Activated CD8-positive, alpha-beta memory T cell treated with anti-CD3 and anti-CD28 coated beads for 36 hours (primary cell): Measurements from ENCODE around the gene FAM9A. TPM values are rescaled to one million over a fixed set of nuclear protein-coding genes. Genes with fewer than 3 reads are reported as not detected.
"Not testable (repeated sequence)": the region's sequence is repeated elsewhere in the genome, so short reads cannot be mapped to it uniquely, and the experiment has no call there.

Experiments used
- CTCF ChIA-PET: fragments of 350-600 bp; sonication (Branson Sonifier 250); formaldehyde crosslinking; loops from one replicate; lab custom pipeline; 2021; ENCODE audit warnings: antibody characterized with exemption; lab: Charles Lee
- POLR2A ChIA-PET: fragments of 350-600 bp; sonication (Branson Sonifier 250); formaldehyde crosslinking; loops from one replicate; lab custom pipeline; 2021; ENCODE audit warnings: antibody characterized with exemption; lab: Charles Lee
- total RNA-seq, 2 experiments: library from RNA; stranded (reverse); gene quantifications; one replicate each; pipeline ENCODE4 v1.2.3, GENCODE V29; 2021

Gene FAM9A
- total RNA-seq, 2 experiments from 2014 or later: not detected

DNA sequence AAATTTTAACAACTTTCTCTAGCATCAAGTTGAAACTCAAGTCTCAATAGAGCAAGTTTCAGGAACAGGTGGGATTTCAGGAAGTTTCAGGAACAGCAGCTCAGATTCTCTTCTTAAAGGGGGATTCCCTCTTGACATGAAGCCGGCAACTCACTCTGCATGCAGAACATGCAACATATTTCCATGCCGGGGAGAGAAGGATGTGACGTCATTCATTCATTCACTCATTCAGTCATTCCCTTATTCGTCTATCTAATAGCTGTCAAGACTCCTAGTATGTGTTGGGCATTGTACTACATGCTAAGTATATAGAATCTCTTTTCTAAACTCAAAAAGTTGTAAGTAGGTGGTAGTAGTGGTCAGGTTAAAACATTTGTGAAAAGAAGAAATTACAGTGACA, 4.8 kb upstream of the FAM9A start:
- POLR2A ChIA-PET: no interaction called here
- CTCF ChIA-PET: no interaction called here

GRCh38 chrX:8805046-8805445, 3.9 kb upstream of the FAM9A start:
- CTCF ChIA-PET: no interaction called here
- POLR2A ChIA-PET: no interaction called here

DNA sequence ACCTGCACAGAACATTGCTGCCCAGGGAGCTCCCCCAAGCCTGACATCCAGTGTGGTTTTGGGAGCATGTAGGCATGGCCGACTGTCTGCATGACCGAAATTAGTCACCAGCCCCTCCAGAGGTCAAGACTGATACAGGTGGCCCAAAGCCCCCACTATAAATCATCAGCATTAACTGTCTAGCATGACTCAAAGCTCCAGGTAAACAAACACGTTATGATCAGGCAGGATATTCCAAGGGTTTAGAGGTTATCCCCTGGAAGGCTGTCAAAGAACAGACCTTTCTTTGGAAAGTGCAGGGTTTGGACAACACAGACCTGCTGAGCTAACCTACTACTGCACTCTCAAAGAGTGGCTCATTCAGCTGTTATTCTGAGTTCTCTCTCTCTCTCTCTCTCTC, 2.1 kb upstream of the FAM9A start:
- ChIA-PET POLR2A (no interaction called here), CTCF (no interaction called here)

DNA sequence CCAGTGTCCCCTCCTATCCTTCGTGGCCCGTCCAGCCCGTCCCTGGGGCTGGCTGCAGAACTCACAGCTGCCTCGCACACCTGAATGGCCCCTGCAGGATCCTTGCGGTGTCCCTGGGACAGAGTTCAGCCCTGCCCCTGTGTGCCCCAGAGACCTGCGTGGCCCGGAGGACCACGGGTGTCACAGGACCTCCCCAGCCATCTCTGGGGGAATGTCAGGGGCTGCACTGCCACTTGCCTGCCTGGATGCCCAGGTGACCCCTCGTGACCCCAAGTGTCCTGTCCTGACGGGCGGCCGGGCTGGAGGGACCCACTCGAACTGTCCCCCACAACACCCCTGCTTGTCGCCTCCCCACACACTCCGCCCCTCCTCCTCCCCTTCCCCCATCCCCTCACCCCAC, 832 bp downstream of the FAM9A start:
- POLR2A ChIA-PET, CTCF ChIA-PET: not testable (repeated sequence)

DNA sequence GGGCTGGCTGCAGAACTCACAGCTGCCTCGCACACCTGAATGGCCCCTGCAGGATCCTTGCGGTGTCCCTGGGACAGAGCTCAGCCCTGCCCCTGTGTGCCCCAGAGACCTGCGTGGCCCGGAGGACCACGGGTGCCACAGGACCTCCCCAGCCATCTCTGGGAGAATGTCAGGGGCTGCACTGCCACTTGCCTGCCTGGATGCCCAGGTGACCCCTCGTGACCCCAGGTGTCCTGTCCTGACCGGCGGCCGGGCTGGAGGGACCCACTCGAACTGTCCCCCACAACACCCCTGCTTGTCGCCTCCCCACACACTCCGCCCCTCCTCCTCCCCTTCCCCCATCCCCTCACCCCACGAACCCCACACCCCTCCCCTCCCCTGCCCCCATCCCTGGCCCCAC, 1.9 kb downstream of the FAM9A start:
- POLR2A ChIA-PET, CTCF ChIA-PET: not testable (repeated sequence)

DNA sequence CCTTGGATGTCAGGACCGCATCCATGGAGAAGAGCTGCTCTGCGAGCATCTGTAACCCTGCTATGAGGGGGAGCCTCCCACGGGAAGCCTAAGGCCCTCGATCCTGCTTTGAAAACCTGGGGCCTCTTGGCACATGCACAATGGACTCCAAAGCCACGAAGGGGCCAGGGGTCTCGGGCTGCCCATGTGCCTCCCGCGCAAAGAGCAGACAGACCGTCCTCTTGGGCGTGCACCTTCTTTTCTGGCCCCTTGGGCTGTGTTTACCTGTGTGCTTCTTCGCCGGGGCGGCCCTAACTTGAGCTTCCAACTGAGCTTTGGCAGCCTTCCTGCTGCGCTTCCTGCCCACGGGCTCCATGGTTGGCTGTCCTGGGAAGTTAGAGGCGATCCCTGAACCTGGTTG, 2.5 kb downstream of the FAM9A start:
- POLR2A ChIA-PET, CTCF ChIA-PET: not testable (repeated sequence)

- CTCF ChIA-PET, POLR2A ChIA-PET: not testable (repeated sequence)
Observed at GRCh38 chrX:8787119-8787518, 14.1 kb downstream of the FAM9A start.

- CTCF ChIA-PET: no interaction called here
- POLR2A ChIA-PET: no interaction called here
Observed at GRCh38 chrX:8784162-8784561, 17.0 kb downstream of the FAM9A start.

DNA sequence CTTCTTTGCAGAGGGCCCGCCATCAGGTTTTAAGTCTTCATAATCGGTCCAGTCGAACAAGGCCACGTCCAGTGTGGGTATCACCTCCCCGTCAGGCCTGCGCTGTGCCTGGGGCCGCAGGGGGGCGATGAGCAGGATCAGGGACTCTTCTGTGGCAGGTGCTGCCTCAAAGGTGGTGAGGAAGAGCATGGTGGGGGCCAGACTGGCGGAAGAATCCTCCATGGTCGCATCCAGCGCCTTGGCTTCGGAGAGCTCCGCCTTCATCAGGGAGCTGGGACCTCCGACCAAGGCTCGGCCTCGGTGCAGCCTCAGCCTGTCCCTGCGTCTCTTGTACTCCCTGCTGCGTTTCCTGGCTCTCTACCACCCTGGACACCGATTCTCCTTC, 17.5 kb downstream of the FAM9A start:
- POLR2A ChIA-PET: no interaction called here
- CTCF ChIA-PET: no interaction called here

DNA sequence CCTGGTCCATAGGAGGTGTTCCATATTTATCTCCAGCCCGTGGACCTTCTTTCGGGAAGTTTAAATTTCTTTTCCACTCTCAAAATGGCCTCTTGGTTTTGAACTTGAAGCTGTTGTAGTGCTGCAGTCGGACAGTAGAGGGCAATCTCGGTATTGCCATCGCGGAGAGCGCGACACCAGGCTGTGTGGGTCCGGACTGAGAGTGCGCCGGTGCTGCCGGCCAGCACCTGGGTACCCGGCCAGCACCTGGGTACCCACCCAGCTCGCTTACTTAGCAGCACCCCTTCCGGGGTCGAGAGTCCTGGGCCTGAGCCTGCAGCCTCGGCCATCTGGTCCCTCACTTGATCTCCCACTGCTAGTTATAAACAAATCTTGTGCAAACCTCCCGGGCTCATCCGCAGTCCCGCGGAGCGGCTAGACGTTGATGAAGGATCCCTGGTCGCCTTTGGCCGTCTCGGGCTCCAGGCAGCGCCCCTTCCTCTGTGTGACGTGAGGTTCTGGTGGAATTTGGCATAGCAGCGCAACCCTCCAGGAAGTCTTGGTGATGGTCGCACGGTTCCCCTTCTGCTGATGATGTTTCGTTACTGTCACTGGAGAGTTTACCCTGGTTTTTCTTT, 18.0 kb downstream of the FAM9A start:
- POLR2A ChIA-PET: no interaction called here
- CTCF ChIA-PET: no interaction called here

- ChIA-PET CTCF (no interaction called here), POLR2A (no interaction called here)
Observed at GRCh38 chrX:8782595-8782994, 18.6 kb downstream of the FAM9A start.

GRCh38 chrX:8781921-8782320, 19.3 kb downstream of the FAM9A start:
- CTCF ChIA-PET, POLR2A ChIA-PET: not testable (repeated sequence)

DNA sequence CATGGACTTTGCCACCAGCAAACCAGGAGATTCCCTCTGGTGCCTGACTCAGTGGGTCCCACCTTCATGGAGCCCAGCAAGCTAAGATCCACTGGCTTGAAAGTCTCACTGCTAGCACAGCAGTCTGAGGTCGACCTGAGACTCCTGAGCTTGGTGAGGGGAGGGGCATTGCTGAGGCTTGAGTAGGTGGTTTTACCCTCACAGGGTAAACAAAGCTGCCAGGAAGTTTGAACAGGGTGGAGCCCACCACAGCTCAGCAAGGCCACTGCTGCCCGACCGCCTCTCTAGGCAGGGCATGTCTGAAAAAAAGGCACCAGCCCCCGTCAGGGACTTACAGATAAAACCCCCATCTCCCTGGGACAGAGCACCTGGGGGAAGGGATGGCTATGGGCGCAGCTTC, 28.1 kb downstream of the FAM9A start:
- CTCF ChIA-PET: no interaction called here
- POLR2A ChIA-PET: interaction anchor here (0.7 kb wide), 1 partner anchor 37 kb away, joined by 3 read pairs; no protein-coding TSS in a partner anchor

GRCh38 chrX:8760021-8760420, 41.2 kb downstream of the FAM9A start:
- CTCF ChIA-PET: no interaction called here
- POLR2A ChIA-PET: no interaction called here

DNA sequence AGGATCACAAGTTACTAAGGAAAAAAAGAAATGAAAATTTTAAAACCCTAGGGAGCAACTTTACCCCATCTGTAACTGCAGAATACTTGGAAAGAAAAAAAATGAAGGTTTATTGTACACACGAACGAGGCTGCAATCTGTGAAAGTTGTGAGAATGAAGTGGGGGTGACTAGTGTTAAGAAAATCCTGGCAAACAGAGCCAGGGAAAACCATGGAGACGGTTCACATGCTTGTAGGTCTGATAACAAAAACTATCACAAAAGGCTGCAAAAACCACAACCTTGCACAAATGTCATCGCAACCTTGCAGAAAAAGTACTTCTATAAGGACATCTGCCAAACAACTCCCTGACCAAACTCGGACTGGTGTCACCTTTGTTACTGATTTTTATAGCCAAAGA, 42.5 kb downstream of the FAM9A start:
- CTCF ChIA-PET, POLR2A ChIA-PET: not testable (repeated sequence)

DNA sequence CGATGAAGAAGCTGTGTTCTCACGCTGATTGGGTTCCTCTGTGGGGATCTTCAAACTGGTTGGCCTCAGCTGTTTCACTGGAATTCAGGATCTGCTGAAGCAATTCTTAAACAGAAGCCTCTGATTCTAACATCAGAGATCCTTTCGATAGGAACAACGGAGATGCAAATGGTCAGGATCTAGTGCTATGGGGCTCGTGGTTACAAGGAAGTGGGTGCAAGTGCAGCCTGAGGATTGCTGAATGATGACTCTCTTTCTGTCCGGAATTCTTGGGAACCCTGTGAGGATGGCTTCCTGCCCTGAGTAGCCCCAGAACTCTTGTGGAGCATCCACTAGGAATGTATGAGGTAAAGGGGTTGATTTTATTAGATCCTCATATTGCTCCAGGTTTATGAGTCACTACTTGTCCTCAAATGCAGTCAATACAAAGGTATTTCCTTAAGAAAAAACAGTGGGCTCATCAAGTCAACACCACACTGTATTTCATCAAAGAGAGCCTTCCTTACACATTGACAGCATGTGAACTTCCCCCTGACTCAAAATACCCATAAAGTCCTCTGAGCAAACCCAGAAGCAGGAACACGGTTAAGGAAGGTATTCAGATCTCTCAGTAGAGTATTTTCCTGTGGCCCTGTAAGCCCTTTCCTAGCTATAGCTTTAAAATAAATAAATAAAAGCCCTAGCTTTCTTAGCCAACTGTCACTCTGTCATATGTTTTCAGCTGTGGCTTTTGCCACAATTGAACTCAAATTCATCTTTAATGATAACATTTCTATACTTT, 43.4 kb downstream of the FAM9A start:
- POLR2A ChIA-PET, CTCF ChIA-PET: not testable (repeated sequence)

- ChIA-PET CTCF (no interaction called here), POLR2A (no interaction called here)
Observed at GRCh38 chrX:8755813-8756212, 45.4 kb downstream of the FAM9A start.

DNA sequence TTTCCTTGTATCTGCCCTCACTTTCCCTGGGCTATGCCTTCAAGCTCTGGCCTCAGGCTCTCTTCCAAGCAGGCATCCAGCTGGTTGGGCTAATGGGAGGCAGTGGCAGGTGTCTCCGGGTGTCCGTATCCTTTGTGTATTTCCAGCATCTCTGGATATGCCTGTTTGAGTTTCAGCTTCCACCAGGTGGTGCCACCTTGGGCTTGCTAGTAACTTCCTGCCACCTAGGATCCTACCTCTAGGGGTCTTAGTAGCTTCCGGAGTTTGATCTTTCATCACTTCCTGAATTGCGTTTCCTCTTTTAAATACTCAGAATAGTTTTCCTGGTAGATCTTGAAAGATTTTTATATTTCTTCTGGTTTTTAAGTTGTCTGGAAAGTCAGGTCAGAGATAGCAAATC, 46.1 kb downstream of the FAM9A start:
- CTCF ChIA-PET: no interaction called here
- POLR2A ChIA-PET: no interaction called here

GRCh38 chrX:8749697-8750096, 51.5 kb downstream of the FAM9A start:
- POLR2A ChIA-PET: no interaction called here
- CTCF ChIA-PET: no interaction called here

DNA sequence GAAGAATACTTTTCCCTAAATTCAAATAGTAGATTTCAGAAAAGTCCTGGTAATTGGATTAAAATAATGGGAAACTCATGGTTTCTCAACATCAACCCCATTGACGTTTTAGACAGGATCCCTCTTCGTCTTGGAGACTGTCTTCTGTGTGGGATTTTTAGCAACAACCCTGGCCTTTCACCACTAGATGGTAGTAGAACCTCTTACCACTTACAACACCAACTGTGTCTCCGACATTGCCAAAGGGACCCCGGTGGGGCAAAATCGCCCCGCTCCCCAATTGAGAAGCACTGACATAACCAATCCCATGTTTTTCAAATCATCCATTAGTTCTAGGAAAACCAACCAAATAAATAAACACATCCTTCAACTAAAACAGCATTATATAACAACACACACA, 52.3 kb downstream of the FAM9A start:
- CTCF ChIA-PET: no interaction called here

GRCh38 chrX:8743126-8743732, 58.0 kb downstream of the FAM9A start:
- ChIA-PET POLR2A (no interaction called here), CTCF (no interaction called here)

More for the DNA sequence above, 52.3 kb downstream of the FAM9A start:
- POLR2A ChIA-PET: no interaction called here
